Measurements from ENCODE around the gene NUAK1. TPM values are rescaled to one million over a fixed set of nuclear protein-coding genes. Genes with fewer than 3 reads are reported as not detected.

NUAK1 gene
- polyA plus RNA-seq, 1 donor from 2014 or later, result 8.3 TPM

DNA sequence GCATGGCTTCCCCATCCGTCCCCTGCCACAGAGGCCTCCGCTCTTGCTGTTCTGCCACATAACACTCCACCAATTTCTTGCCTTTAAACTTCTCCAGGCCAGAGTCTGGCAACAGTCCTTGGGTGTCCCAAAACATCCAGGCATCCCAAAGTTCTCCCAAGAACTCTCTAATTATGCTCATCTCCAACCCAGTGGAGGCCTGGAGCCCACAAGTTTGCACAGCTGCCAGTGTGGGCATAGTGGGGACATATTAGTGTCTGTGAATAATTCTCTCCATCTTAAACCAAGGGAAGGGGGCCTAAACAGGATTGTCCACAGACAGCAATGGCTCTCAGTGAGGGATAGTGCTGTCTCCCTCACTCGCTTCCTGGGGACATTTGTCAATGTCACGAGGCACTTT, 124.8 kb downstream of the NUAK1 start:
- Histone ChIP-seq H3F3A (ENCODE audit: insufficient read depth, low read length, poor library complexity, severe bottlenecking) (no peaks in the 10 kb centered on the region), H2AFZ (ENCODE audit: low read depth, low read length) (no peak overlapping the region), H3K4me2 (ENCODE audit: low read length) (no peak overlapping the region), H3K9ac (ENCODE audit: low read length) (no peak overlapping the region), H3K27ac (ENCODE audit: low read length) (no peak overlapping the region), H3K4me3 (ENCODE audit: low read length) (no peak overlapping the region), H4K20me1 (ENCODE audit: insufficient read depth) (no peaks in the 10 kb centered on the region), H3K27me3 (ENCODE audit: insufficient read depth, low read depth, low read length) (no peaks in the 10 kb centered on the region), H3K9me2 (ENCODE audit: insufficient read depth, low read length) (no peaks in the 10 kb centered on the region), H3K9me3 (ENCODE audit: low read length) (peaks cover 4% of the 10 kb centered on the region), H3K79me2 (replicated peaks; ENCODE audit: insufficient read depth, low read length) (no peaks in the 10 kb centered on the region), H3K36me3 (ENCODE audit: insufficient read depth, low read length) (no peaks in the 10 kb centered on the region)
- no peak for TF ChIP-seq POLR2AphosphoS5 (IDR thresholded peaks at IDR 0.05)
- TF ChIP-seq, protein P1, sequence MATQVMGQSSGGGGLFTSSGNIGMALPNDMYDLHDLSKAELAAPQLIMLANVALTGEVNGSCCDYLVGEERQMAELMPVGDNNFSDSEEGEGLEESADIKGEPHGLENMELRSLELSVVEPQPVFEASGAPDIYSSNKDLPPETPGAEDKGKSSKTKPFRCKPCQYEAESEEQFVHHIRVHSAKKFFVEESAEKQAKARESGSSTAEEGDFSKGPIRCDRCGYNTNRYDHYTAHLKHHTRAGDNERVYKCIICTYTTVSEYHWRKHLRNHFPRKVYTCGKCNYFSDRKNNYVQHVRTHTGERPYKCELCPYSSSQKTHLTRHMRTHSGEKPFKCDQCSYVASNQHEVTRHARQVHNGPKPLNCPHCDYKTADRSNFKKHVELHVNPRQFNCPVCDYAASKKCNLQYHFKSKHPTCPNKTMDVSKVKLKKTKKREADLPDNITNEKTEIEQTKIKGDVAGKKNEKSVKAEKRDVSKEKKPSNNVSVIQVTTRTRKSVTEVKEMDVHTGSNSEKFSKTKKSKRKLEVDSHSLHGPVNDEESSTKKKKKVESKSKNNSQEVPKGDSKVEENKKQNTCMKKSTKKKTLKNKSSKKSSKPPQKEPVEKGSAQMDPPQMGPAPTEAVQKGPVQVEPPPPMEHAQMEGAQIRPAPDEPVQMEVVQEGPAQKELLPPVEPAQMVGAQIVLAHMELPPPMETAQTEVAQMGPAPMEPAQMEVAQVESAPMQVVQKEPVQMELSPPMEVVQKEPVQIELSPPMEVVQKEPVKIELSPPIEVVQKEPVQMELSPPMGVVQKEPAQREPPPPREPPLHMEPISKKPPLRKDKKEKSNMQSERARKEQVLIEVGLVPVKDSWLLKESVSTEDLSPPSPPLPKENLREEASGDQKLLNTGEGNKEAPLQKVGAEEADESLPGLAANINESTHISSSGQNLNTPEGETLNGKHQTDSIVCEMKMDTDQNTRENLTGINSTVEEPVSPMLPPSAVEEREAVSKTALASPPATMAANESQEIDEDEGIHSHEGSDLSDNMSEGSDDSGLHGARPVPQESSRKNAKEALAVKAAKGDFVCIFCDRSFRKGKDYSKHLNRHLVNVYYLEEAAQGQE (IDR thresholded peaks at IDR 0.05; ENCODE audit: borderline replicate concordance), result no peak
- TF ChIP-seq SMC3 (conservative IDR thresholded peaks at IDR 0.05; ENCODE audit: poor library complexity), result no peak
- TF ChIP-seq, protein P2, sequence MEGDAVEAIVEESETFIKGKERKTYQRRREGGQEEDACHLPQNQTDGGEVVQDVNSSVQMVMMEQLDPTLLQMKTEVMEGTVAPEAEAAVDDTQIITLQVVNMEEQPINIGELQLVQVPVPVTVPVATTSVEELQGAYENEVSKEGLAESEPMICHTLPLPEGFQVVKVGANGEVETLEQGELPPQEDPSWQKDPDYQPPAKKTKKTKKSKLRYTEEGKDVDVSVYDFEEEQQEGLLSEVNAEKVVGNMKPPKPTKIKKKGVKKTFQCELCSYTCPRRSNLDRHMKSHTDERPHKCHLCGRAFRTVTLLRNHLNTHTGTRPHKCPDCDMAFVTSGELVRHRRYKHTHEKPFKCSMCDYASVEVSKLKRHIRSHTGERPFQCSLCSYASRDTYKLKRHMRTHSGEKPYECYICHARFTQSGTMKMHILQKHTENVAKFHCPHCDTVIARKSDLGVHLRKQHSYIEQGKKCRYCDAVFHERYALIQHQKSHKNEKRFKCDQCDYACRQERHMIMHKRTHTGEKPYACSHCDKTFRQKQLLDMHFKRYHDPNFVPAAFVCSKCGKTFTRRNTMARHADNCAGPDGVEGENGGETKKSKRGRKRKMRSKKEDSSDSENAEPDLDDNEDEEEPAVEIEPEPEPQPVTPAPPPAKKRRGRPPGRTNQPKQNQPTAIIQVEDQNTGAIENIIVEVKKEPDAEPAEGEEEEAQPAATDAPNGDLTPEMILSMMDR (IDR thresholded peaks at IDR 0.05; ENCODE audit: poor library complexity, severe bottlenecking), result no peak
- TF ChIP-seq RAD21 (conservative IDR thresholded peaks at IDR 0.05), result no peak
- TF ChIP-seq EP300 (conservative IDR thresholded peaks at IDR 0.05; ENCODE audit: poor library complexity, severe bottlenecking), result no peak
- no peak for TF ChIP-seq MXI1 (conservative IDR thresholded peaks at IDR 0.05; ENCODE audit: poor library complexity, severe bottlenecking)
- no peak for TF ChIP-seq EZH2 (IDR thresholded peaks at IDR 0.05; ENCODE audit: borderline replicate concordance, insufficient read depth, low read length, poor library complexity, severe bottlenecking)
- no peak for TF ChIP-seq TAF1 (IDR thresholded peaks at IDR 0.05; ENCODE audit: low read depth)

Other genes starting within 250 kb of the NUAK1 start
- gene CKAP4, start 109.1 kb upstream of the NUAK1 start, polyA plus RNA-seq, result 50.0 and 51.5 TPM in 2 replicates
- 16.6 and 17.8 TPM in 2 replicates for gene TCP11L2, start 163.8 kb upstream of the NUAK1 start, polyA plus RNA-seq
- gene POLR3B, start 218.8 kb upstream of the NUAK1 start, polyA plus RNA-seq, result 4.3 and 5.7 TPM in 2 replicates